ENCODE results near the gene SETD1B.

Gene SETD1B

GRCh38 chr12:121795034-121795968 is 8.5 kb upstream of the SETD1B start:
- peak; percentile 75 to 77 for DNase-seq (ENCODE audit: low read depth in 2 of 2)

- DNase-seq (ENCODE audit: low read depth in 2 of 2) = no peak
Observed at GRCh38 chr12:121796855-121797751, 6.7 kb upstream of the SETD1B start.

- DNase-seq (ENCODE audit: low read depth in 2 of 2) = no peak
Observed at GRCh38 chr12:121797937-121798786, 5.6 kb upstream of the SETD1B start.

- no peak for DNase-seq (ENCODE audit: low read depth in 2 of 2)
Observed at GRCh38 chr12:121798787-121799155, 5.0 kb upstream of the SETD1B start.

DNA sequence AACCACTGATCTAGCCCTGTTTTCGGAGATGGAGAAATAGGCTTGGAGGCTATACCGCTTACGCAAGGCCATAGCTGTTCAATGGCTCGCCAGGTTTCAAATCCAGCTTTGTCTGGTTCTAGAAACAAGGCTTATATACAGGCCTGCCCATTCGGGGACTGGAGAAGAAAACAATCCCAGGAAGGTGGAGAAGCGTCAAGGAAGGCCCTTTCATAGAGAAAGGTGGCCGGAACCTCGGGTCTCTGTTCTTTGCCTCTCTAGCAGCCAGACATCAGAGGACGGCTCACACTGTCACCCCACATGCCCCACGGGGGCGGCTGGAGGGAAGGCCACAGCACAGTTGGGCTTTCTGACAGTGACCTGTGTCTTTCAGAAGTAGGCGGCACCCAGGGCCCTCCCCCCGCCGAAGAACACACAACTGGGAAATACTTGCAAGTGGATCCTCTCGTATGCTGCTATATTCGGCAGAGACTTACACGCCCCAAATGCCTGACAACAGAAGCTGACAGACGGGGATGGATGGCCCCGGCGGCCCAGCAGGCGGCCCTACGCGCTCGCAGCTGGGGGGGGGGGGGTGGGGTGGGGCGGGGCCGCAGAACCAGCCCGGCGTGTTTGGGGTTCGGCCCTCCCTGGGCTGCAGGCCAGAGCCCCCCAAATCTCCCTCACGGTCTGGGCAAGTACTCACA is 4.5 kb upstream of the SETD1B start:
- no peak for DNase-seq (ENCODE audit: low read depth in 2 of 2)

DNA sequence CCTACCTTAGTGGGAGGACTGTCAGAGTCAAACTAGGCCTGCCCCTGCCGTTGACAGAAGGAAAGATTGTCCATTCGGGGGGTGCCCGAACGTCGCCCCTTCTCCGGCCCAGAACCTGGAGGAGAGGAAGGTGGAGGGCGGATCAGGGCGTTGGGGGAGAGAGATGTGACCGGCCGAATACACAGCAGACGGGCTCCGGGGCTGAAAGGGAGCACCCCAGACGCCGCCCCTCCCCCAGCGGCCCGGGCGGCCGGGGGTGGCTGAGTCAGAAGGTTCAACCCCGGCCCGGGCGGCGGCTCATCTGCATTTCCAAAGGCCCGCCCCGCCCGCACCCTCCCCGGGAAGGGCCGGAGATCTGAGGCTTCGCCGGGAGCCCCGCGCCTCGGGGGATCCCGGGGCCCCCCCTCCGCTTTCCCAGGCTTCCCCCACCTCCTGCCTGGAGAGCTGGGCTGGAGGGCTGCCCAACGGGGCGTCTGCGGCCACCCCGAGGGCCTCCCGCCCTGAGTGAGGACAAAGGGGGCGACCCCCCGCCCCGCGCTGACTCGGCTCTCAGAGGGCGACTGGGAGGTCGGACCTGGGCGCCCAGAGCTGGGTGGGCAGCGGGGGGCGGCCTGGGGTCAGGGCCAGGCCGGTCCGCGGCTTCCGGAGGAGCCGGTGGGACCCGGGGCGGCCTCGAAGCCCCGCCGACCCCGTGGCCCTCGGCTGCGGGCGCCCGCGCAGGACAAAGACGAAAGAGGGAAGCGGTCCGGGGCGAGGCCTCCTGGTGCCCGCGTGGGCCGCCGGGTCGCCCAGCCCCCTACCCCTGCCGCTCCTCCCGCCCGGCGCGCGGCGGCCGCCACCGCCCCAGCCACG is 3.7 kb upstream of the SETD1B start:
- DNase-seq (ENCODE audit: low read depth in 2 of 2) = peak; percentile 66 to 80

GRCh38 chr12:121800694-121801594 is 2.9 kb upstream of the SETD1B start:
- DNase-seq (ENCODE audit: low read depth in 2 of 2) = peak in 1 of 2 experiments; percentile 54

- no peak for DNase-seq (ENCODE audit: low read depth in 2 of 2)
Observed at GRCh38 chr12:121801595-121802484, 2.0 kb upstream of the SETD1B start.

DNA sequence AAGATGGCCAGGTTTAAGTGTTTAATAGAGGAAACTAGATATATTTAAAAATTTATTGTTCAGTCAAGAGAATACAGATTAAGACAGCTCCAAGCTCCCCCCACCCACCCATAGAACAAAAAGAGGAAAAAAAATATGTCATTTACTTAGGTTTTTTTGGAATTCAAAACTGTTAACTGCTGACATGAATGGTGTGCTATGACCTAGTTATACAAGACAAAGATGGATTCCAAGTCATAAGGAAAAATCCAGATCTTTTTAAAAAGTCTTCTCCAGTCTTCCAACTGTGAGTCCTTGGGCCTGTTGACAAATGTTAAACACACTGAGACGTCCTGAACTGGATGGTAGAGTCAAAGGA is 1.3 kb upstream of the SETD1B start:
- DNase-seq (ENCODE audit: low read depth in 2 of 2) = no peak

DNA sequence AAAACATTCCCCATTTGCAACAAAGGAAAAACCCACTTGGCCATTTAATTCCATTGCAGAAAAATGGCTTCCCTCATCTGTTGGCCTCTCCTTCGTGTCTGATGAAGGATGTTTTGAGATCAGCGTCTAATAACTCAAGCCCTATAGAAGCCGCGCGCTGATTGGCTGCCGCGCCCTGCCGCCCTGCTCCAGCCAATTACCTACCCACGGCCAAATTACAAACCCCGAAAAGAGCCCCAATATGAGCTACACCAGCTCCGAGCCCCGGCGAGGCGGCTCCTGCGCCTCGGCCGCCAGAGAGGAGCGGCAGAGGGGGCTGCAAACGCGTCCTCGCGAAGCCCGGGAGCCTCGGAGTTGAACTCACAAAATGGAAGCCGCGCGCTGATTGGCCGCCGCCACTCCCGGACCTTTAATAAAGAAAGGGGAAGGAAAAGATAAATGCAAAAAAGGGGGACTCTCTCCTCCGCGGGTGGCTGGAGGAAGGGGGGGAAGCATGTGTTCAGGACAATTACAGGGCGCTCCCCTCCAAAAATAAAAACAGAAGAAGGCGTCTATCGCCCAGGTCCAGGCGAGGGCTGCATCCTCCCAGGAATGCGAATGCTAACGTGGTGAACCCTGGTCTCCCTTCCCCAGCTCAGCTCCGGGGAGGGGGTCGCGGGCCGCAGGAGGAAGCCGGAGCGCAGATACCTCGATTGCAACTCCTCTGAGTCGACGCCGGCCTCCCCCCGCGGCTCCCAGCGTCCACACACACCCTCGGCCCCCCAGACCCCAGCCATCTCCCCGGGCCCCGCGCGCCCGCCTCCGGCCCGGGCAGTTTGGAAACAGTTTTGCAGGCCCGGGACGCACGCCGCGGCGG is 738 bp upstream of the SETD1B start:
- DNase-seq (ENCODE audit: low read depth in 2 of 2) = peak; percentile 71 to 82

DNA sequence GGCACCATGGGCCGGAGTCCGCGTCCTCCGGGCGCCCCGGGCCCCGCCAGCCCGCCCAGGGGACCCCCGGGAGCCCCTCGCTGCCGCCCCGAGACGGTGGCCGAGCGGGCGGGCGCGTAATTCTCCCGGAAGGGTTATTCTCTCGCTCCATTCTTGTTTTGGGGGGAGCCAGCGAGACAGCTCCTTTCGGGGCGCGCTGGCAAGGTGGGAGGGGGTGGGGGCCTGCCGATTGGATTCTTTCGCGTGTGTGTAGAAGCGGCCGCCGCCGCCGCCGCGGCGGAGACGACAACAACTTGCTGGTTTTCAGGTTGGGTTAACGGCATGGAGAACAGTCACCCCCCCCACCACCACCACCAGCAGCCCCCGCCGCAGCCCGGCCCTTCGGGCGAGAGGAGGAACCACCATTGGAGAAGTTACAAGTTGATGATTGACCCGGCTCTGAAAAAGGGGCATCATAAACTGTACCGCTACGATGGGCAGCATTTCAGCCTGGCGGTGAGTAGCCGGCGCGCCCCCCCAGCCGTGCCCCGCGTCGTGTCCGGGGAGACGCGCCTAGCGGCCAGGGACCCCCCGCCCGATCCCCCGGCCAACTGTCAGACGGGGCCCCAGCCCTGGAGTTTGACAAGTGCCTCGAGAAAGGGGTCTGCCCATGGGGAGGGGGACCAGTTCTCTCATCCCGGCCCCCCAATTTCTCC is 755 bp downstream of the SETD1B start:
- DNase-seq (ENCODE audit: low read depth in 2 of 2) = peak in 1 of 2 experiments; percentile 41

- DNase-seq (ENCODE audit: low read depth in 2 of 2) = no peak
Observed at GRCh38 chr12:121805171-121806008, 1.6 kb downstream of the SETD1B start.

- DNase-seq (ENCODE audit: low read depth in 2 of 2) = no peak
Observed at GRCh38 chr12:121806009-121806545, 2.3 kb downstream of the SETD1B start.

GRCh38 chr12:121806546-121807423 is 3.0 kb downstream of the SETD1B start:
- DNase-seq (ENCODE audit: low read depth in 2 of 2) = no peak
